HS-27A (cell line): ENCODE data around the gene IDE.
"Not testable (repeated sequence)": the region's sequence is repeated elsewhere in the genome, so short reads cannot be mapped to it uniquely, and the experiment has no call there.

Experiments used
- DNase-seq: peaks from one replicate; pipeline ENCODE4 v3.0.0-alpha.2; 2012; ENCODE audit warnings: low read depth, missing footprints

The IDE gene

DNA sequence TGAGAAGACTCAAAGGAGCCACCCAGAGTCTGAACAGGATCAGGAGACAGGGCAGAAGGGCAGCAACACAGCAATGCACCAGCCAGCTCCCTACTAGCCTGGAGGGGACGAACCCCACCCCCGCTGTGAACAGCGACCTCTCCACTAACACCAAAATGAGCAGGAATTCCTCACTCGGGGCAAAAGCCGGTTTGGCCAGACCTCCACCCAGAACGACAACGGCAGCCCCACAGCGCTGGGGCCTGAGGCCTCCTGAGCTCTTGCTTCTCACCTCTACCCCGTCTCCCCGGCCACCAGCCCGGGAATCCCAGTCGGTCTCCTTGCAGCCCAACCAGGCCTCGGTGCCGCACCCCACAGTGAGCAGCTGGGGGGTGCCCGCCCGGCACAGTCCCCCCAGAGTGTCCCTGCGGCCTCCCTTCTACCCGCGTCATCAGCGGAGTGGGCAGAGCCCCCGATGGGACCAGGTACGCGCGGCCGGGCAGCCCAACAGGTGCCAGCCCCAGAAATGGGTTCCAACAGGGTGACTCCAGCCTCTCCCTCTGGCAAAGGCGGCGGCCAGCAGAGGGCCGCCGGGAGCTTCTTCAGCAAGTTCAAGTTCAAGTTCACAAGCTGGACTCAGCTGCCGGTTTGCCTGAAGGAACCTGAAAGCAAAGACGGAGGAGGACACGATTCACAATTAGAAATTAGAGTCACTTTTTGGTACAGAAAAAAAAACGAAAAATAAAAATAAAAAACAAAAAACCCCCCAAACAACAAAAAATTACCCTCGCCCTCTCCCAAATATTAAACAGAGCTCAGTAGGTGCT is 153.9 kb downstream of the IDE start:
- DNase-seq = no peak

DNA sequence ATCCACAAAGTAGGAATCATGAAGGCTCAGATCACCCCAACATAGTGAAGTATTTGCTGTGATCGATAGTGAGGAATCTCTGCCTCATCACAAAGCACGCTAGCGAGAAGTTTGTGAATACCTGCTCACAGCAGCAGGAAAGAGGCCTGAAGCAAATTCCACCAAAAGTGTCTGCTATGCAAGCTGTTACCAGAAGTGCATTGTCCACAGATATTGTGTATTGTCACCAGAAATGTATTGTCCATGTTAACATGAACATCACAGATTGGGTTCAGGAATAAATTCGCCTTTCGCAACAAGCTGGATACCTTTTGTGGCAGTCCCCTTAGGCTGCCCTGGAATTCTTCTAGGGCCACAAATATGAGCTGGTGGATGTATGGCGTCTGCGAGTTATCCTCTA is 155.0 kb downstream of the IDE start:
- no peak for DNase-seq

DNA sequence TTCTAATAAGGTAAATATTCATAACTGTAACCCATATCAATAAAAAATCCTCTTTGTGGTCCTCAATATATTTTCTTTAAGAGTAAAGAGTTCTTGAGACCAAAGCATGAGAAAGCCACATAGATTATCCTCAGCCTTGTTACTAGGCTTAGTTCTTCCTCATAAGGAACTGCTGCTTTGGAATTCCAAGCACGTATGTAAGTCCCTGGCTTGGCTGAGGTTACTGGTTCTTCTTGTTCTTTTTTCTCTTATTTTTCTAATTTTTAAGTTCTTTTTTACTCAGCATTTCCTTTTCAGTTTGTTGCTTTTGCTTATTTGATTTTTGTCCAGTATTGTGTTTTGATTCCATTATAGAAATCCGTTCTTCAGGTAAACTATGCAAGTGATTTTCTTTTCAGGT is 155.7 kb downstream of the IDE start:
- no peak for DNase-seq

DNA sequence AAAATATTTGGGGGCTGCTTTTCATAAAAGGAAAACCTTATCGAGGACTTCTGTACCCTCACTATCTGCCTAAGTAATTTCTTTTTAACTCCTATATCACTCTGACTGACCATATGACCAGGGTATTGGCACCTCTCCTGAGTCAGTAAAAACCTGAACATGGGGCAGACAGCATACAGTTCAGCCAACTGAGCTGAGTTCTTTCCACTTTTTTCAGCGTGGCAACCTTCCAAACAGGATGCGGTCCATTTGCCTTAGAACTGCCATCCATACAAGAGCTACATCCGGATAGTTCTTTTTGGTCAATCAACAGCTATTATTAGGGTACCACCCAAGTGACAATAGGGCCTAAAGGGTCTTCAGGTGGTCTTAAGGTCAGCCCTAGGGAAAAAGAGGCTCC is 160.4 kb downstream of the IDE start:
- no peak for DNase-seq

DNA sequence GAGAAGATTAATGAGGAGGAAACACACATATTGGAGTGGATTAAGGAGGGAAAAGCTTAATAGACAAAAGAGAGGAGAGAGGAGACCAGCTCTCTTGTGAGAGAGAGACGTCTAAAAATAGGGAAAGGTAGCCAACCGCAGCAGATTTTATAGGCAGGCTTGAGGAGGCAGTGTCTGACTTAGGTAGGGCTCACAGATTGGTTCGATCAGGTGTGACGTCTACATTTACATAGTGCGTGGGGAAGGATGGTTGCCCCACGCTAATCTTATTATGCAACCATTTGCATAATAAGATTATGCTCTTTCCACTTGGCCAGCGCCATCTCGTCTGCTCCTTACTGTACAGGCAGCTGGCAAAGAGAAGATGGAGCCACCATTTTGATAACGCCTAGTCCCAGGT is 160.9 kb downstream of the IDE start:
- DNase-seq = no peak

DNA sequence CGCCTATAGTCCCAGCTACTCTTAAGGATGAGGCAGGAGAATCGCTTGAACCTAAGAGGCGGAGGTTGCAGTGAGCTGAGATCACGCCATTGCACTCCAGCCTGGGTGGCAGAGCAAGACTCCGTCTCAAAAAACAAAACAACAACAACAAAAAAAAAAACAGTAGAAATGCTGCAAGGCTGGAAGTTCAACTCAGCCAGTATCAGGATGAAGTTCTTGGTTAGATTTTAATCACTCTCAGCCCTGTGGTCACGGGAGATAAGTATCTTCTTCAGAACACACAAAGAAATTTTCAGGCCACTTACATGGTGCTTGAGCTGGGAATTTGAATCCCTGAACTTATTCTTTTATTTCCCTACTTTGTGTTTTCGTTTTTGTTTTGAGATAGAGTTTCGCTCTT is 162.5 kb downstream of the IDE start:
- no peak for DNase-seq

DNA sequence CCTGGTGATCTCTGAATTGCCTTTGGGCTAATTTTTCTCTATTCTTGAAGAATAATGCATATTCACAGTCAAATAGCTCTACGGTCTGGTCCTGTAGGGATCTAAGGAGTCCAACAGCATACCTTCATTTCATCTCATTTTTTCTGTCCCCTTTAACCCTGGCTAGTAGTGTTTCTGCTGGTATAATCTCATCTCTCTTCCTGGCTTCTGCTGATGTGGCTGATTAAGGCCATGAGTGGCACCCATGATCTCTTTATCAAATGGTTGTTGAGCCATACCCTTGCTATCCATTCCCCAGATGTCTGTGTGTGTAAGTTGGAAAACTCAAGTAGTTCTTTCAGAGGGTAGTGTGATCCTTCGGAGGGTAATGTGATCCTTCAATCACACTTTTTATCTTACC is 163.4 kb downstream of the IDE start:
- no peak for DNase-seq

DNA sequence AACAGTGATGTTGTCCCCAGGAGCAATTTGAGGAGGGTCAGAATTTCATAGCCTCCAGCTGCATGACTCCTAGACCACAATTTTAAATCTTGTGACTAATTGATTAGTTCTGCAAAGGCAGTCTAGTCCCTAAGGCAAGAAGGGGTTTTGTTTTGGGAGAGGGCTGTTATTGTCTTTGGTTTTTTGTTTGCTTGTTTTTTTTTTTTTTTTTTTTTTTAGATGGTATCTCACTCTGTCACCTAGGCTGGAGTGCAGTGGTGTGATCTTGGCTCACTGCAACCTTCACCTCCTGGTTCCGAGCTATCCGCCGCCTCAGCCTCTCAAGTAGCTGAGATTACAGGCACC is 165.9 kb downstream of the IDE start:
- no peak for DNase-seq

DNA sequence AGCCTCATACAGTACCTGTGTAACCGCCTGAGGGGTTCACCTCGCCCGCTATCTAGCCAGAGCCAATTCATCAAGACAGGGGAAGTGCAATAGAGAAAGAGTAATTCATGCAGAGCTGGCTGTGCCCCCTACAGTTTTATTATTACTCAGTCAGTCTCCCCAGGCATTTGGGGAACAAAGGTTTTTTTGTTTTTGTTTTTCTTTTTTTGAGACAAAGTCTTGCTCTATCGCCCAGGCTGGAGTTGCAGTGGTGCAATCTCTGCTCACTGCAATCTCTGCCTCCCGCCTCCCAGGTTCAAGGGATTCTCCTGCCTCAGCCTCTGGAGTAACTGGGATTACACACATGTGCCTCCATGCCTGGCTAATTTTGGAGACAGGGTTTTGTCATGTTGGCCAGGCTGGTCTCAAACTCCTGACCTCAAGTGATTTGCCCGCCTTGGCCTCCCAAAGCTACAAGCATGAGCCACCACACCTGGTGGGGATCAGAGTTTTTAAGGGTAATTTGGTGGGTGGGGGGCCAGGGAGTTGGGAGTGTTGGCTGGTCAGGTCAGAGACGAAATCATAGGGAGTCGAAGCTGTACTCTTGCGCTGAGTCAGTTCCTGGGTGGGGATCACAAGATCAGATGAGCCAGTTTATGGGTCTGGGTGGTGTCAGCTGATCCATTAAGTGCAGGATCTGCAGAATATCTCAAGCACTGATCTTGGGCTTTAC is 166.4 kb downstream of the IDE start:
- DNase-seq = no peak

DNA sequence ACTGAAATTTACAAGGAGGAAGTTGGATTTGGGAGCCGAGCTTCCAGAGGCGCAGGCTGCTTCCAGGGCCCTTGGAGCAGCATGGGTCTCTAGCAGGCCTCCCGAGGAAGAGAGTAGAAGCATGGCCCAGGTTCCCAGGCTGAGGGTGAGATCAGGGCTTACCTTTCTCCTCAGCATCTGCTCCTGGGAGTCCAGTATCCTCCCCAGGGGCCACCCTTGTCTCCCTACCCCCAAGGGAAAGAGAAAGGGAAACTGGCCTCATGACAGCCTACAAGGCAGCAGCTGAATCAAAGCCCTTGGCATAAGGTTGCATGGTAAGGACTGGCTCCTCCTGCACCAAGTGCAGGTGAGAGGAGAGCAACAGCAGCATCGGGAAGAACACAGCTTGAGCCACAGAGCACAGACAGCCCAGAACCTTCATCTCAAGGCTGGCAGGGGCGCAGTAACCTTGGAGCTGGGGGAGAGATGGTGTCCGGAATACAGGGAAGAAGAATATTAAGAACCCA is 168.4 kb downstream of the IDE start:
- DNase-seq = no peak

DNA sequence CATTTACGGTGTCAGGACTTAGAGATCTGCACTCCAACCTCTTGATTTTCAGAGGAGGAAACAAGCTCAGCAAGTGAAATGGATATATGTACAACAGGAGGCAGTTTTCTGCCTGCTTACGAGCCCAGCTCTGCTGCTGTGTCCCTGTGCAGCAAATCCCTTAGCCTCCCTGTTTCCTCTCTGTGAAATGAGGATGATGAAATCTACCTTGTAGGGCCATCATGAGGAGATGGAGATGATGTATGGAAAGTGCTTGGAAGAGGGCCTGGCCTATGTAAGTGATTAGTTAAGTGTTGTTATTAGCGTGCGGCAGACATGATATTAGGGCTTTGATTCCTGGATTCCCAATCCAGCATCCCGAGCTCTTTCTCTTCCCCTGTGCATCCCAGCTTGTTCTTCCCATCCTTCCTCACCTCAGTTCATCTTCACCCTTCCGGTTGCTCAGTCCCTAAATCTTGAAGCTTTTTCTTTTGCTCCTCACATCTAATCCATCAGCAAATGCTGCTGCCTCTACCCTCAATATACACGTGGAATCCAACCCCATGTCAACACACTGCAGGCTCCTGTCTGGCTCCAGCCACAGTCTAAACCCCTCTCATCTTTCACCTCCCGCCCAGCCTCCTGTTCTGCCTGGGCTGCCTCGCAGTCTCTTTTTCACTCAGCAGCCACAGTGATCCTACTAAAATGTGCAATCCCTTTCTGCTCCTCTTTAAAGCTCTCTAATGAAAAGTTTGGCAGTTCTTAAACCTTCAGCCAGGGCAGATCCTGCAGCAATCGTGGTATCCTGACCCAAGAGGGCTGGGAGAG is 169.1 kb downstream of the IDE start:
- DNase-seq = no peak

DNA sequence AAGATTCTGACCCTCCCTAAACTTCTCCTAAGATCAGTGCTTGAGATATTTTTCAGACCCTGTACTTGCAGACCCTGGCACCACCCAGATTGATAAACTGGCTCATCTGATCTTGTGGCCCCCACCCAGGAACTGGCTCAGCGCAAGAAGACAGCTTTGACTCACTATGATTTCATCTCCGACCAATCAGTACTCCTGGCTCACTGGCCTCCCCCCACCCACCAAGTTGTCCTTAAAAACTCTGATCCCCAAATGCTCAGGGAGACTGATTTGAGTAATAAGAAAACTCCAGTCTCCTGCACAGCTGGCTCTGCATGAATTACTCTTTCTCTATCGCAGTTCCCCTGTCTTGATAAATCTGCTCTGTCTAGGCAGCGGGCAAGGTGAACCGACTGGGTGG is 171.7 kb downstream of the IDE start:
- DNase-seq = not testable (repeated sequence)
